22Rv1 (cell line): ENCODE results near the gene FOXR1.

ENCODE experiments used
- CTCF ChIP-seq: fragments of 450-650 bp; IDR thresholded peaks from 2 replicates; pipeline ENCODE4 v1.5.1; 2017; ENCODE audit warnings: mild to moderate bottlenecking
- ZFX ChIP-seq: fragments of 450-650 bp; IDR thresholded peaks from 2 replicates; pipeline ENCODE4 v1.6.1; 2017; ENCODE audit warnings: antibody characterized with exemption, borderline replicate concordance

GRCh38 chr11:118971646-118972045, at the start of gene FOXR1:
- no peak for TF ChIP-seq CTCF
- TF ChIP-seq ZFX: no peak
